Kidney (tissue), 14 donors: Measurements from ENCODE around the gene MAP3K5. TPM values are rescaled to one million over a fixed set of nuclear protein-coding genes. Genes with fewer than 3 reads are reported as not detected.

Experiments
- DNase-seq, 5 donors: peaks; one replicate each; pipeline ENCODE4 v3.0.0-alpha.2; 2013 to 2020
- FAIRE-seq: peaks from 2 replicates; lab custom pipeline; 2012; peaks lifted over from hg19 to GRCh38; lab: Jason Lieb, UNC
- H3K27ac ChIP-seq, 2 donors: one replicate each; pipeline ENCODE4 v1.7.0; 2013; ENCODE audit warnings: low read depth in 2 of 2, low read length in 2 of 2, inconsistent platforms in 1 of 2
- H3K27me3 ChIP-seq: one replicate; pipeline ENCODE4 v1.7.1; 2013; ENCODE audit warnings: low read length, inconsistent platforms; ENCODE audit not compliant: control insufficient read depth, insufficient read depth
- H3K36me3 ChIP-seq, 3 donors: one replicate each; pipeline versions ENCODE4 v1.7.0 to v1.7.1; 2013; ENCODE audit warnings: low read length in 3 of 3, control low read depth in 1 of 3, inconsistent platforms in 1 of 3; ENCODE audit not compliant: insufficient read depth in 3 of 3, control insufficient read depth in 2 of 3
- H3K4me1 ChIP-seq, 3 donors: one replicate each; pipeline versions ENCODE4 v1.7.0 to v1.7.1; 2013; ENCODE audit warnings: low read length in 3 of 3, inconsistent platforms in 1 of 3, low read depth in 1 of 3; ENCODE audit not compliant: control insufficient read depth in 2 of 3, insufficient read depth in 2 of 3
- H3K4me3 ChIP-seq, 3 donors: one replicate each; pipeline versions ENCODE4 v1.7.0 to v1.8.1; 2013; ENCODE audit warnings: low read length in 3 of 3, control low read depth in 1 of 3, inconsistent platforms in 1 of 3
- H3K9ac ChIP-seq, 3 donors: one replicate each; pipeline versions ENCODE4 v1.7.0 to v1.7.1; 2013; ENCODE audit warnings: low read length in 3 of 3, control low read depth in 1 of 3, inconsistent platforms in 1 of 3
- H3K9me3 ChIP-seq, 3 donors: one replicate each; pipeline versions ENCODE4 v1.7.0 to v1.7.1; 2013; ENCODE audit warnings: low read length in 3 of 3, control low read depth in 1 of 3, inconsistent platforms in 1 of 3; ENCODE audit not compliant: control insufficient read depth in 2 of 3, insufficient read depth in 1 of 3
- intact Hi-C: fragments of 100-400 bp; cut with DNase I; formaldehyde crosslinking; loops from one replicate; pipeline ENCODE4 v1.11.1; 2022
- polyA plus RNA-seq: library from polyadenylated mRNA; stranded (reverse); fragments of 350-450 nt; fragmentation: Illumina TruSeq; extraction: RNeasy Lipid Tissue Mini Kit (QIAGEN cat#74804); gene quantifications from one replicate; pipeline ENCODE4 v1.2.3, GENCODE V29; 2014; ENCODE audit warnings: low read depth, low replicate concordance; ENCODE audit not compliant: insufficient read depth
- total RNA-seq: library from RNA; stranded (reverse); fragmentation: NEBNext Ultra II Directional; extraction: Animal tissue kit (Norgen Biotek cat#: 25700); gene quantifications from one replicate; pipeline ENCODE4 v1.2.1, GENCODE V29; 2021
- TF ChIP-seq, protein P1 (sequence below): IDR thresholded peaks from 3 replicates; pipeline ENCODE4 v1.5.1; 2012; ENCODE audit warnings: mild to moderate bottlenecking, moderate library complexity, borderline replicate concordance; ENCODE audit not compliant: insufficient read depth; ENCODE audit errors: extremely low read depth
- donor health status: control.
- donor health status: control.
- donor health status: control.
- donor health status: control.
- donor health status: control.
- donor health status: DM: yes; HTN: yes; CAD: no.
- donor health status: Normal renal cell carcinoma (clear cell type).

MAP3K5 gene
- total and polyA plus RNA-seq, 2 donors from 2014 or later = 5.9 to 32.9 TPM

DNA sequence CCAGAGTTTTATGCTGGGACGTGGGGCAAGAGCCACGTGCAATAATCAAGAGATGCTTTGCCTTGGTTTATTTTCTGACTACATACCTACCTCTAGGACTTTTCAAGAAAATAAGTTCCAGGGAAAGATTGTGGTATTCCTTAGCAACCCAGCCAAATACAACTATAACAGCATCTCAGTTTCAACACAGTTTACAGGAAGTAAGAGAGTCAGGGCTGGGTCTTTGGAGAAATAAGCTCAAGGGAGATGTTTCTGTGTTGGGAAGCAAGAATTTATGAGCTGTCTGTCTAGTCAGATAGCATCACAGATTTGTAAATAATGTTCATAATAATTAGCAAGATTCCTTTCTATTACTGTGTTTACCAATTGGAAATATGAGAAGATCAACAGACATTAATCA is 35.1 kb downstream of the MAP3K5 start:
- intact Hi-C loops = no loop called here
- Histone ChIP-seq H3K4me1 (peaks cover 0 to 18% (median 9%) of the 10 kb centered on the region in 3 donors), H3K27me3 (no peaks in the 10 kb centered on the region), H3K27ac (no peak overlapping the region), H3K36me3 (no peaks in the 10 kb centered on the region), H3K9ac (no peak overlapping the region), H3K9me3 (no peaks in the 10 kb centered on the region), H3K4me3 (no peak overlapping the region)
- FAIRE-seq (no peak), DNase-seq (no peak)
- TF ChIP-seq, protein P1, sequence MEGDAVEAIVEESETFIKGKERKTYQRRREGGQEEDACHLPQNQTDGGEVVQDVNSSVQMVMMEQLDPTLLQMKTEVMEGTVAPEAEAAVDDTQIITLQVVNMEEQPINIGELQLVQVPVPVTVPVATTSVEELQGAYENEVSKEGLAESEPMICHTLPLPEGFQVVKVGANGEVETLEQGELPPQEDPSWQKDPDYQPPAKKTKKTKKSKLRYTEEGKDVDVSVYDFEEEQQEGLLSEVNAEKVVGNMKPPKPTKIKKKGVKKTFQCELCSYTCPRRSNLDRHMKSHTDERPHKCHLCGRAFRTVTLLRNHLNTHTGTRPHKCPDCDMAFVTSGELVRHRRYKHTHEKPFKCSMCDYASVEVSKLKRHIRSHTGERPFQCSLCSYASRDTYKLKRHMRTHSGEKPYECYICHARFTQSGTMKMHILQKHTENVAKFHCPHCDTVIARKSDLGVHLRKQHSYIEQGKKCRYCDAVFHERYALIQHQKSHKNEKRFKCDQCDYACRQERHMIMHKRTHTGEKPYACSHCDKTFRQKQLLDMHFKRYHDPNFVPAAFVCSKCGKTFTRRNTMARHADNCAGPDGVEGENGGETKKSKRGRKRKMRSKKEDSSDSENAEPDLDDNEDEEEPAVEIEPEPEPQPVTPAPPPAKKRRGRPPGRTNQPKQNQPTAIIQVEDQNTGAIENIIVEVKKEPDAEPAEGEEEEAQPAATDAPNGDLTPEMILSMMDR = no peak

DNA sequence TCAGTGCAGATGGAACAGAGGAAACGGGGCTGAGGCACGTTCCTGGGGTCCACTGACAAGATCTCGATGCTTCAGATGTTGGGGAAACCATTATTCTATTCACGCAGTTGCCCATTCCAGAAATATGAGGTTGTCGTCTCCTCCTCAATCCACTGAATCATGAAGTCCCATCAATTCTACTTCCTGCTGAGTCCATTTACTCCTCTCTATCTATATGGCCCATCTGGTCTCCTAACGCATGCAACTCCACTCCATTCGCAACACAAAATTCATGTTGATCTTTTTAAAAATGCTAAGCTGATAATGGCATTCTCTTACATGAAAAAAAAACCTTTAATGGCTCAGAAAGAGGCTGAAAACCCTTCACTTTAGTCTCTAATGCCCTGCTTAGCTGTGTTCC is 37.5 kb downstream of the MAP3K5 start:
- no peak for FAIRE-seq
- intact Hi-C loops = no loop called here
- no peaks in the 10 kb centered on the region for H3K36me3 ChIP-seq

DNA sequence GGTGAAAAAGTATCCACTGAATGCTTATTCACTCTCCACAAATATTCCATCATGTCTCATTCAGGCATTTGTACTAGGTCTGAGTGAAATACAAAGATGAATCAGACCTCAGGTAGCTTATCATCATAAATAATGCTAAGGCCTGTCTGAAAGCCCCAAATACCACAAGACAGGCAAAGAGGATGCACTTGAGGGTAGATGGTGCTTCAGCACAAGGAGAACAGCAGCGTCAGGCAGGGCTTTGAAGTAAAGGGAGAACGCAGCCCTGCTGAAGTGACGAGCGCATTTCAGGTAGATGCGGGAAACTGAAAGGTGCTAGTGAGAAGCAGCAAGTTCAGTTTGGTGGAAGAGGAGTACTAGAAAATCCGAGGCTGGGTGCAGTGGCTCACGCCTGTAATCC is 38.7 kb downstream of the MAP3K5 start:
- Histone ChIP-seq H3K4me1 (peaks cover 0 to 9% (median 0%) of the 10 kb centered on the region in 3 donors), H3K27ac (no peak overlapping the region), H3K36me3 (no peaks in the 10 kb centered on the region), H3K4me3 (no peak overlapping the region), H3K9me3 (no peaks in the 10 kb centered on the region), H3K9ac (no peak overlapping the region), H3K27me3 (no peaks in the 10 kb centered on the region)
- no peak for DNase-seq
- FAIRE-seq = no peak
- TF ChIP-seq, protein P1 = no peak
- intact Hi-C loops = no loop called here

More for the DNA sequence above, 37.5 kb downstream of the MAP3K5 start:
- Histone ChIP-seq H3K9ac (no peak overlapping the region), H3K27ac (no peak overlapping the region), H3K4me3 (no peak overlapping the region), H3K4me1 (peaks cover 0 to 9% (median 0%) of the 10 kb centered on the region in 3 donors), H3K9me3 (no peaks in the 10 kb centered on the region), H3K27me3 (no peaks in the 10 kb centered on the region)
- TF ChIP-seq, protein P1 = no peak
- DNase-seq = no peak

DNA sequence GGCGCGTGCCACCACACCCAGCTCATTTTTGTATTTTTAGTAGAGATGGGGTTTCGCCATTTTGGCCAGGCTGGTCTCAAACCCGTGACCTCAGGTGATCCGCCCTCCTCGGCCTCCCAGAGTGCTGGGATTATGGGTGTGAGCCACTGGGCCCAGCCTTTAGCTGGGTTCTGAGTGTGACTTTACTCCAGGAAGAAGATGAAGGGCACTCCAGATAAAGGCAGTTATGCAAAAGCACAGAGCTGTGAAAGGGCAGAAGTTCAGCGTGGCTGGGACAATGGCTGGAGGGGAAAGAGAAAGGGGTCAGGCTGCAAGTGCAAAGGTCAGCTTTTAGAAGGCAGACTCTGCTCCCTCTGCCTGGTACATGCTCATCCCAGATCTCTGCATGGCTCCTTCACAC is 39.7 kb downstream of the MAP3K5 start:
- peaks cover 0 to 9% (median 0%) of the 10 kb centered on the region in 3 donors for H3K4me1 ChIP-seq
- H3K27ac ChIP-seq = no peak overlapping the region
- FAIRE-seq = no peak
- no peak overlapping the region for H3K9ac ChIP-seq
- H3K4me3 ChIP-seq = no peak overlapping the region
- no peaks in the 10 kb centered on the region for H3K36me3 ChIP-seq
- intact Hi-C loops = no loop called here
- TF ChIP-seq, protein P1 = no peak
- DNase-seq = no peak
- no peaks in the 10 kb centered on the region for H3K9me3 ChIP-seq
- H3K27me3 ChIP-seq = no peaks in the 10 kb centered on the region
